ENCODE results near the gene AADACL3. TPM values are rescaled to one million over a fixed set of nuclear protein-coding genes. Genes with fewer than 3 reads are reported as not detected.

AADACL3 gene
- total RNA-seq, 1 donor from 2014 or later: not detected

DNA sequence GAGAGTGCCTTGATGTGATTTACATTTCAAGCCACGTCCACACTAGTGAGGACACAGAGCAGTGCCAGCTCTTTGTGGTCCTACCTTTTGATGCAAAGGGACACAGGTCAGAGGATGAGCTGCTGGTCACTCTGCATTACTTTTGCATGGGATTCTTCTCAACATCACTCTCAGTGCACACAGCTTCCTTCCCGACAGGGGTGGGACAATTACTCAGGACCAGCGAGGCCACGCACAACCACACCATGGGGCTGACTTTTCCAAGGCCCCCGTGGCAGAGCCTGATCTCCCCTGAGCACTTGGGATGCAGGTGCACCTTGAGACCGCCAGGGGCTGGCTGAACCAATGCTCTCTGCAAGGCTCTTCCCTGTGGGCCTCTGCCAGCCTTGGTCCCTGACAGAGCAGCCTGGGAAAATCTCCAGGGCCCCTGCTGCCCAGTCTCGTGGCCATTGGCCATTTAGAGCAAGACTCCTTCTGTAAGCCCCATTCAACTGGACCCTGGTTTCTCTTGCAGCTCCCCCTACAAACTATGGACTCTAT, 44.4 kb downstream of the AADACL3 start:
- H3K4me3 ChIP-seq (ENCODE audit: low read depth, low read length): no peak overlapping the region
- no peaks in the 10 kb centered on the region for H3K27me3 ChIP-seq (ENCODE audit: control insufficient read depth, insufficient read depth, low read length)
- FAIRE-seq: peak; percentile 68
- H3K36me3 ChIP-seq (ENCODE audit: control insufficient read depth, insufficient read depth, low read length): no peaks in the 10 kb centered on the region
- DNase-seq (ENCODE audit: low read depth): no peak
- TF ChIP-seq, protein P1, sequence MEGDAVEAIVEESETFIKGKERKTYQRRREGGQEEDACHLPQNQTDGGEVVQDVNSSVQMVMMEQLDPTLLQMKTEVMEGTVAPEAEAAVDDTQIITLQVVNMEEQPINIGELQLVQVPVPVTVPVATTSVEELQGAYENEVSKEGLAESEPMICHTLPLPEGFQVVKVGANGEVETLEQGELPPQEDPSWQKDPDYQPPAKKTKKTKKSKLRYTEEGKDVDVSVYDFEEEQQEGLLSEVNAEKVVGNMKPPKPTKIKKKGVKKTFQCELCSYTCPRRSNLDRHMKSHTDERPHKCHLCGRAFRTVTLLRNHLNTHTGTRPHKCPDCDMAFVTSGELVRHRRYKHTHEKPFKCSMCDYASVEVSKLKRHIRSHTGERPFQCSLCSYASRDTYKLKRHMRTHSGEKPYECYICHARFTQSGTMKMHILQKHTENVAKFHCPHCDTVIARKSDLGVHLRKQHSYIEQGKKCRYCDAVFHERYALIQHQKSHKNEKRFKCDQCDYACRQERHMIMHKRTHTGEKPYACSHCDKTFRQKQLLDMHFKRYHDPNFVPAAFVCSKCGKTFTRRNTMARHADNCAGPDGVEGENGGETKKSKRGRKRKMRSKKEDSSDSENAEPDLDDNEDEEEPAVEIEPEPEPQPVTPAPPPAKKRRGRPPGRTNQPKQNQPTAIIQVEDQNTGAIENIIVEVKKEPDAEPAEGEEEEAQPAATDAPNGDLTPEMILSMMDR (IDR thresholded peaks at IDR 0.05; ENCODE audit: insufficient read depth, low read length, severe bottlenecking): no peak

DNA sequence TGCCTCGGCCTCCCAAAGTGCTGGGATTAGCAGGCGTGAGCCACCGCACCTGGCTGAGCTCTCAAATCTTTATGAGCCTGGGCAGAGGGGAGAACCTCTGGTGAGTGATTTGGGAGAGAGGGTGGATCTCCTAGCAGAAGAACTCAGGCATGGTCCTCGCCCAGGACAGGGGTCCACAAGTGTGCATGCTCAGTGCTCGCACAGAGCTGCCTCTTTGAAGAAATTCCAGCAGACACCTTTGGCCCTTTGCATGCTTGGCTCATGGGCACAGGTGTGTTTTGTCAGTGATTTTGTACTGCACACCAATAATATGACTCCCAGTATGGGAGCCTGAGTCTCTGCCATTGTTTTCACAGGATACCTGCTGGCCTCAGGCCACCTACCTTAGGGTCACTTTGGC, 45.9 kb downstream of the AADACL3 start:
- FAIRE-seq (no peak), DNase-seq (ENCODE audit: low read depth) (no peak)
- H3K36me3 ChIP-seq (ENCODE audit: control insufficient read depth, insufficient read depth, low read length): no peaks in the 10 kb centered on the region
- TF ChIP-seq, protein P1 (IDR thresholded peaks at IDR 0.05; ENCODE audit: insufficient read depth, low read length, severe bottlenecking): no peak
- H3K27me3 ChIP-seq (ENCODE audit: control insufficient read depth, insufficient read depth, low read length): no peaks in the 10 kb centered on the region
- H3K4me3 ChIP-seq (ENCODE audit: low read depth, low read length): no peak overlapping the region

DNA sequence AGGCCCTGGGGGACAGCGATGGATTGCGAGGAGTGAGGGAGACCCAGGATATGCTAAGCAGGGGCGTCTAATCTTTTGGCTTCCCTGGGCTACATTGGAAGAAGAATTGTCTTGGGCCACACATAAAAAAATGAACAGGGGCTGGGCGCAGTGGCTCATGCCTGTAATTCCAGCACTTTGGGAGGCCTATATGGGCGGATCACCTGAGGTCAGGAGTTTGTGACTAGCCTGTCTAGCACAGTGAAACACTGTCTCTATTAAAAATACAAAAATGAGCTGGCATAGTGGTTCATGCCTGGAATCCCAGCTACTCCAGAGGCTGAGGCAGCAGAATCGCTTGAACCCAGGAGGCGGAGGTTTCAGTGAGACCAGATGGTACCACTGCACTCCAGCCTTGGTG, 46.9 kb downstream of the AADACL3 start:
- Histone ChIP-seq H3K36me3 (ENCODE audit: control insufficient read depth, insufficient read depth, low read length) (no peaks in the 10 kb centered on the region), H3K4me3 (ENCODE audit: low read depth, low read length) (no peak overlapping the region), H3K27me3 (ENCODE audit: control insufficient read depth, insufficient read depth, low read length) (no peaks in the 10 kb centered on the region)
- TF ChIP-seq, protein P1 (IDR thresholded peaks at IDR 0.05; ENCODE audit: insufficient read depth, low read length, severe bottlenecking): no peak
- DNase-seq (ENCODE audit: low read depth) (no peak), FAIRE-seq (no peak)

DNA sequence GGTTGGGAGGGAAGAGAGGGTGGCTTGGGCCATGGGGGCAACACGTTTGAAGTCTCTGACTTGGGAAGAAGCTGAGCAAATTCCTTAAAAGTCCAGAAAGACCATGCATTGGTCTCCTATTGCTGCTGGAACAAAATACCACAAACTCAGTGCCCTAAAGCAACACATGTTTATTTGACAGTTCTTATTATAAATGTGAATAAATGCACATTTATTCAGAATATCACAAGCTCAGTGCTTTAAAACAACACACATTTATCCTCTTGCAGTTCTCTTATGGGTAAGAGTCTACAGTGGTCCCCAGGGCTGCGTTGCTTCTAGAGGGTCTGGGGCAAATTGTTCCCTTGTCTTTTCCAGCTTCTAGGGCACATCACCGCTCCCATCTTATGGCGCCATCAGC, 47.6 kb downstream of the AADACL3 start:
- TF ChIP-seq, protein P1 (IDR thresholded peaks at IDR 0.05; ENCODE audit: insufficient read depth, low read length, severe bottlenecking): no peak
- H3K36me3 ChIP-seq (ENCODE audit: control insufficient read depth, insufficient read depth, low read length): no peaks in the 10 kb centered on the region
- DNase-seq (ENCODE audit: low read depth) (no peak), FAIRE-seq (no peak)
- no peak overlapping the region for H3K4me3 ChIP-seq (ENCODE audit: low read depth, low read length)
- H3K27me3 ChIP-seq (ENCODE audit: control insufficient read depth, insufficient read depth, low read length): no peaks in the 10 kb centered on the region

DNA sequence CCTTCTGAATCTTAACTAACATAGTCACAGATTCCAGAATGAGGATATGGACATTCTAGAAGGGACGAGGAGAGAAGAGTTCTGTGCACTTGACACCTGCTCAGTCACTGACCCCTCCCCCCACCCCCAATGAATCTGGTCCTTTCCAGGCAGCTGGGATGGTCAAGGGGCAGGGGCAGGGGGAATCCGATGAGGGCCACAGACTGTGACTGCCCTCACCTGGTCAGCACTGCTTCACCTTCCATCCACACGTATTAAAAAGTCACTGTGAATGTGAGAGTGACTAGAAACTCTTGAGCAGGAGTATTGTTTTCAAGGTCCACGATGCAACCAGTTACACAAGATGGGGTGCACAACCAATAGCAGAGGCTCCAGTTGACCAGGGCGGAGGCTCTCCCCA, 48.1 kb downstream of the AADACL3 start:
- H3K27me3 ChIP-seq (ENCODE audit: control insufficient read depth, insufficient read depth, low read length): no peaks in the 10 kb centered on the region
- DNase-seq (ENCODE audit: low read depth) (no peak), FAIRE-seq (no peak)
- TF ChIP-seq, protein P1 (IDR thresholded peaks at IDR 0.05; ENCODE audit: insufficient read depth, low read length, severe bottlenecking): no peak
- H3K36me3 ChIP-seq (ENCODE audit: control insufficient read depth, insufficient read depth, low read length): no peaks in the 10 kb centered on the region
- no peak overlapping the region for H3K4me3 ChIP-seq (ENCODE audit: low read depth, low read length)

DNA sequence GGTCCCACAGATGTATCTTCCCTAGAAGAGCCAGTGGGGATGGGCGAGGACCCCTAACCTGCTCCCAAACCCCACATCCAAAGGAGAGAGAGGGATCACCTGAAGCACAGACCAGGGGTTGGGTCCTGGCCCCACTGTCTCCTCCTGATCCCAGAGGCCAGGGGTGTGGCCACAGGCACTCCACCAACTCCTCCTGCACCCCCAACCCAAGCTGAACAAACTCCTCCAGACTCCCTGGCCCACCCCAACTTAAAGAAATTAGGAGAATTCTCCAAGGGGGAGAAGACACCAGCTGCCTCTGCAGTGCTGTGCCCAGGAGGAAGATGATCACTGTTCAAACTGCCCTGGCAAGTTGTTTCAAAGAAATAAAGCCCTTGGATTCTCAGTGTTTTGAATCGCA, 53.1 kb downstream of the AADACL3 start:
- Histone ChIP-seq H3K36me3 (ENCODE audit: control insufficient read depth, insufficient read depth, low read length) (no peaks in the 10 kb centered on the region), H3K4me3 (ENCODE audit: low read depth, low read length) (no peak overlapping the region), H3K27me3 (ENCODE audit: control insufficient read depth, insufficient read depth, low read length) (no peaks in the 10 kb centered on the region)
- TF ChIP-seq, protein P1 (IDR thresholded peaks at IDR 0.05; ENCODE audit: insufficient read depth, low read length, severe bottlenecking): no peak
- DNase-seq (ENCODE audit: low read depth): no peak
- no peak for FAIRE-seq

Data from bronchial epithelial cell (primary cell).